B cell (primary cell): ENCODE measurements around the gene TXNRD3.

Source experiments
- CTCF ChIP-seq: fragments of 200-600 bp; IDR thresholded peaks from one replicate; pipeline ENCODE4 v1.8.0; 2022; ENCODE audit warnings: antibody characterized with exemption, mild to moderate bottlenecking
- EZH2 ChIP-seq: IDR thresholded peaks from 2 replicates; pipeline ENCODE4 v1.6.1; 2012; ENCODE audit warnings: borderline replicate concordance, low read depth, mild to moderate bottlenecking, moderate library complexity, low read length; ENCODE audit not compliant: insufficient read depth, poor library complexity, severe bottlenecking

- no peak for TF ChIP-seq CTCF
- TF ChIP-seq EZH2 = no peak
Observed at GRCh38 chr3:126562737-126563276, 92.1 kb downstream of the TXNRD3 start.
